Vagina (tissue), 2 donors: ENCODE data around the gene STK11. TPM values are rescaled to one million over a fixed set of nuclear protein-coding genes. Genes with fewer than 3 reads are reported as not detected.
A peak's percentile ranks its signal among the peaks of the same experiment; 100 is the strongest.

Experiments
- DNase-seq, 2 donors: peaks; one replicate each; pipeline ENCODE4 v3.0.0-alpha.2; 2017; ENCODE audit errors: extremely low spot score in 2 of 2
- H3K27ac ChIP-seq: fragments of 200-600 bp; sonication (generic); one replicate; pipeline ENCODE4 v1.5.1; 2019
- H3K27me3 ChIP-seq: fragments of 200-600 bp; sonication (generic); one replicate; pipeline ENCODE4 v1.5.1; 2019
- H3K36me3 ChIP-seq, 2 donors: fragments of 200-600 bp; sonication (generic); one replicate each; pipeline ENCODE4 v1.5.1; 2017 to 2019
- H3K4me1 ChIP-seq: fragments of 200-600 bp; sonication (generic); one replicate; pipeline ENCODE4 v1.5.1; 2019
- H3K4me3 ChIP-seq, 2 donors: fragments of 200-600 bp; sonication (generic); 1 replicate in 1 of 2; 2 replicates in 1 of 2; pipeline ENCODE4 v1.5.1; 2016 to 2019
- H3K9me3 ChIP-seq: fragments of 200-600 bp; sonication (generic); one replicate; pipeline ENCODE4 v1.5.1; 2019
- CTCF ChIP-seq, 3 experiments: fragments of 450-650 bp in 2 of 3; fragments of 200-600 bp in 1 of 3; sonication (generic) in 1 of 3; IDR thresholded peaks; one replicate each; pipeline ENCODE4 v1.5.1; 2017 to 2019; ENCODE audit warnings: antibody characterized with exemption in 3 of 3, mild to moderate bottlenecking in 2 of 3, moderate library complexity in 2 of 3
- POLR2A ChIP-seq, 2 donors: fragments of 450-650 bp; IDR thresholded peaks; one replicate each; pipeline ENCODE4 v1.6.1; 2017; ENCODE audit warnings: antibody characterized with exemption in 2 of 2, mild to moderate bottlenecking in 2 of 2, moderate library complexity in 2 of 2
- POLR2AphosphoS5 ChIP-seq, 2 donors: sonication (generic); formaldehyde crosslinking; IDR thresholded peaks; one replicate each; pipeline ENCODE4 v1.9.0; 2017; ENCODE audit warnings: antibody characterized with exemption in 2 of 2, mild to moderate bottlenecking in 2 of 2, low read depth in 1 of 2; ENCODE audit not compliant: insufficient read depth in 1 of 2
- intact Hi-C: fragments of 100-400 bp; cut with DNase I; formaldehyde crosslinking; loops from one replicate; pipeline ENCODE4 v1.15.1; 2023
- total RNA-seq: library from RNA; depleted of rRNA; stranded (reverse); fragments of >200 nt; gene quantifications from one replicate; pipeline ENCODE4 v1.2.3, GENCODE V29; 2016

STK11 gene
- total RNA-seq, 1 donor from 2014 or later = 54.5 TPM

- Histone ChIP-seq H3K27me3 (no peaks in the 10 kb centered on the region), H3K9me3 (no peaks in the 10 kb centered on the region), H3K36me3 (no peaks in the 10 kb centered on the region), H3K27ac (no peak overlapping the region), H3K4me1 (peaks cover 51% of the 10 kb centered on the region), H3K4me3 (peak overlapping the region; percentile 60 to 86)
- TF ChIP-seq POLR2A (IDR thresholded peaks at IDR 0.05) (no peak), POLR2AphosphoS5 (IDR thresholded peaks at IDR 0.05; ENCODE audit: insufficient read depth in 1 of 2, low read depth in 1 of 2) (peak in 1 of 2 donors; percentile 10), CTCF (IDR thresholded peaks at IDR 0.05) (no peak)
- intact Hi-C loops = no loop called here
- DNase-seq = no peak
Observed at GRCh38 chr19:1236576-1236975, 31.0 kb downstream of the STK11 start.

GRCh38 chr19:1237027-1237659 lies 31.6 kb downstream of the STK11 start:
- H3K27ac ChIP-seq = peak overlapping the region; percentile 69
- H3K4me3 ChIP-seq = peak overlapping the region; percentile 60 to 86
- peaks cover 48% of the 10 kb centered on the region for H3K4me1 ChIP-seq
- TF ChIP-seq CTCF (IDR thresholded peaks at IDR 0.05) (no peak), POLR2AphosphoS5 (IDR thresholded peaks at IDR 0.05; ENCODE audit: insufficient read depth in 1 of 2, low read depth in 1 of 2) (no peak), POLR2A (IDR thresholded peaks at IDR 0.05) (no peak)
- intact Hi-C loops = no loop called here
- DNase-seq = no peak
- no peaks in the 10 kb centered on the region for H3K9me3 ChIP-seq
- H3K36me3 ChIP-seq = no peaks in the 10 kb centered on the region
- no peaks in the 10 kb centered on the region for H3K27me3 ChIP-seq

- intact Hi-C loops = no loop called here
- peaks cover 48% of the 10 kb centered on the region for H3K4me1 ChIP-seq
- no peaks in the 10 kb centered on the region for H3K9me3 ChIP-seq
- H3K27me3 ChIP-seq = no peaks in the 10 kb centered on the region
- H3K27ac ChIP-seq = peak within 1 kb of the TSS; percentile 97
- TF ChIP-seq POLR2AphosphoS5 (IDR thresholded peaks at IDR 0.05; ENCODE audit: insufficient read depth in 1 of 2, low read depth in 1 of 2) = no peak
- no peak for TF ChIP-seq POLR2A (IDR thresholded peaks at IDR 0.05)
- no peak for TF ChIP-seq CTCF (IDR thresholded peaks at IDR 0.05)
- H3K4me3 ChIP-seq = peak within 1 kb of the TSS; percentile 60 to 86
- no peaks in the 10 kb centered on the region for H3K36me3 ChIP-seq
- no peak for DNase-seq
Observed at GRCh38 chr19:1237754-1238368, 32.3 kb downstream of the STK11 start, which contains the start of gene CBARP. Gene CBARP, minus strand, starts transcription at chr19:1238005. Its CDS starts 1,905 bp downstream, at chr19:1236100.

- peak overlapping the region; percentile 27 to 86 for H3K4me3 ChIP-seq
- TF ChIP-seq POLR2A (IDR thresholded peaks at IDR 0.05) (no peak), CTCF (IDR thresholded peaks at IDR 0.05) (no peak), POLR2AphosphoS5 (IDR thresholded peaks at IDR 0.05; ENCODE audit: insufficient read depth in 1 of 2, low read depth in 1 of 2) (no peak)
- peak overlapping the region; percentile 97 for H3K27ac ChIP-seq
- no peaks in the 10 kb centered on the region for H3K9me3 ChIP-seq
- intact Hi-C loops = no loop called here
- no peak for DNase-seq
- H3K27me3 ChIP-seq = no peaks in the 10 kb centered on the region
- peaks cover 48% of the 10 kb centered on the region for H3K4me1 ChIP-seq
- H3K36me3 ChIP-seq = no peaks in the 10 kb centered on the region
Observed at GRCh38 chr19:1238369-1239303, 33.1 kb downstream of the STK11 start.
